Duodenal mucosa (tissue), 2 donors: ENCODE results near the gene CDH11.

Experiments used
- H3K27ac ChIP-seq: one replicate; pipeline ENCODE4 v1.7.0; 2013; ENCODE audit warnings: low read depth, low read length
- H3K27me3 ChIP-seq, 2 donors: one replicate each; pipeline ENCODE4 v1.7.0; 2013; ENCODE audit warnings: low read length in 2 of 2, control low read depth in 1 of 2; ENCODE audit not compliant: insufficient read depth in 2 of 2, control insufficient read depth in 1 of 2
- H3K36me3 ChIP-seq, 2 donors: one replicate each; pipeline ENCODE4 v1.7.0; 2013; ENCODE audit warnings: low read length in 2 of 2, control low read depth in 1 of 2; ENCODE audit not compliant: insufficient read depth in 2 of 2, control insufficient read depth in 1 of 2
- H3K4me1 ChIP-seq, 2 donors: one replicate each; pipeline ENCODE4 v1.7.0; 2013; ENCODE audit warnings: low read length in 2 of 2, control low read depth in 1 of 2; ENCODE audit not compliant: insufficient read depth in 2 of 2, control insufficient read depth in 1 of 2
- H3K4me3 ChIP-seq, 2 donors: one replicate each; pipeline ENCODE4 v1.7.0; 2013; ENCODE audit warnings: low read length in 2 of 2, low read depth in 1 of 2
- H3K9ac ChIP-seq, 2 donors: one replicate each; pipeline ENCODE4 v1.7.0; 2013; ENCODE audit warnings: low read length in 2 of 2, low read depth in 1 of 2
- H3K9me3 ChIP-seq, 2 donors: one replicate each; pipeline ENCODE4 v1.7.0; 2013; ENCODE audit warnings: low read length in 2 of 2, control low read depth in 1 of 2; ENCODE audit not compliant: control insufficient read depth in 1 of 2

CDH11 gene

GRCh38 chr16:65117811-65118448, 3.9 kb downstream of the CDH11 start:
- Histone ChIP-seq H3K9ac (no peak overlapping the region), H3K9me3 (no peaks in the 10 kb centered on the region), H3K4me1 (no peaks in the 10 kb centered on the region), H3K27ac (no peak overlapping the region), H3K4me3 (no peak overlapping the region), H3K27me3 (peaks cover 7 to 11% of the 10 kb centered on the region in 2 donors), H3K36me3 (no peaks in the 10 kb centered on the region)

- no peaks in the 10 kb centered on the region for H3K9me3 ChIP-seq
- peaks cover 4 to 6% of the 10 kb centered on the region in 2 donors for H3K27me3 ChIP-seq
- H3K4me3 ChIP-seq: no peak overlapping the region
- no peaks in the 10 kb centered on the region for H3K4me1 ChIP-seq
- H3K9ac ChIP-seq: no peak overlapping the region
- H3K36me3 ChIP-seq: no peaks in the 10 kb centered on the region
- H3K27ac ChIP-seq: no peak overlapping the region
Observed at GRCh38 chr16:65116818-65117430, 4.9 kb downstream of the CDH11 start.

GRCh38 chr16:65116216-65116615, 5.6 kb downstream of the CDH11 start:
- Histone ChIP-seq H3K4me3 (no peak overlapping the region), H3K36me3 (no peaks in the 10 kb centered on the region), H3K9me3 (no peaks in the 10 kb centered on the region), H3K27ac (no peak overlapping the region), H3K27me3 (peaks cover 1 to 6% of the 10 kb centered on the region in 2 donors), H3K9ac (no peak overlapping the region), H3K4me1 (no peaks in the 10 kb centered on the region)

- Histone ChIP-seq H3K27ac (no peak overlapping the region), H3K9me3 (no peaks in the 10 kb centered on the region), H3K36me3 (no peaks in the 10 kb centered on the region), H3K4me3 (no peak overlapping the region), H3K4me1 (no peaks in the 10 kb centered on the region), H3K9ac (no peak overlapping the region), H3K27me3 (no peaks in the 10 kb centered on the region)
Observed at GRCh38 chr16:65114527-65114926, 7.3 kb downstream of the CDH11 start.

DNA sequence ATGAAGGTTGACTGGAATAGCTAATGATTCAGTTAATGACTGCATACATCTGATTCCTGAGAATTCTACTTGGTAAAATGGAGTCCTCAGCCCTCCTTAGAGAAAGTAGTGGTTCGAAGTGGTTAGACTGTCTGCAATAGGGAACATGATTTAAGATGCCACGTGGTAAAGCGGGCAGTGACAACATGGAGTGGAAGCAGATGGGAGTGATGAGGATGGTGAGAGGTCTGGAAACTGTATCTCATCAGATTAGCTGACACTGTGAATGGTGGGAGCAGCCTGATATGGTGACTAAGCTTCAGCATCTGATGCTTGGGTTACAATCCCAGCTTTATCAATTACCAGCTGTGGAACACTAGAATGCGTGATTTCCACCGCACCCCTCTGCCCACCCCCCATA, 8.4 kb downstream of the CDH11 start:
- no peak overlapping the region for H3K9ac ChIP-seq

DNA sequence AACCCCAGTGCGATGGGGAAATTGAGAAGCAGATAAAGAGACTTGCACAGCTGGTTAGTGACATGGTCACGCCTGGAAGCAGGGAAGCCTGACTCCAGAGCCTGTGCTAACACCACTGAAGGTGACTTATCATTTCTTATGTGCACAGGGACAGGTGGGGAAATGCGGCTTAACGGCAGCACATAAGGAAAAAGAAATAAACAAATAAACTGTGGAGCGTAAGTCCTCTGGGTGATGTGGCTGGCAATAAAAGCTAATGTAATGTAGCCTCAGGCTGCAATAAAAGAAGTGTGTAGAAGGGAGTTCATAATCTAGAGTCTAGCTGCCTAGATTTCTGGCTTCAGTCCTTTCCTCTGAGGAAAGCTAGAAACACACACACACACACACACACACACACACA, 10.6 kb downstream of the CDH11 start:
- H3K4me3 ChIP-seq: no peak overlapping the region
- H3K27ac ChIP-seq: no peak overlapping the region
- H3K9ac ChIP-seq: no peak overlapping the region
- H3K36me3 ChIP-seq: no peaks in the 10 kb centered on the region
- no peaks in the 10 kb centered on the region for H3K9me3 ChIP-seq
- H3K27me3 ChIP-seq: no peaks in the 10 kb centered on the region
- no peaks in the 10 kb centered on the region for H3K4me1 ChIP-seq

More for the DNA sequence above, 8.4 kb downstream of the CDH11 start:
- Histone ChIP-seq H3K36me3 (no peaks in the 10 kb centered on the region), H3K27ac (no peak overlapping the region), H3K4me3 (no peak overlapping the region), H3K4me1 (no peaks in the 10 kb centered on the region), H3K27me3 (no peaks in the 10 kb centered on the region), H3K9me3 (no peaks in the 10 kb centered on the region)

DNA sequence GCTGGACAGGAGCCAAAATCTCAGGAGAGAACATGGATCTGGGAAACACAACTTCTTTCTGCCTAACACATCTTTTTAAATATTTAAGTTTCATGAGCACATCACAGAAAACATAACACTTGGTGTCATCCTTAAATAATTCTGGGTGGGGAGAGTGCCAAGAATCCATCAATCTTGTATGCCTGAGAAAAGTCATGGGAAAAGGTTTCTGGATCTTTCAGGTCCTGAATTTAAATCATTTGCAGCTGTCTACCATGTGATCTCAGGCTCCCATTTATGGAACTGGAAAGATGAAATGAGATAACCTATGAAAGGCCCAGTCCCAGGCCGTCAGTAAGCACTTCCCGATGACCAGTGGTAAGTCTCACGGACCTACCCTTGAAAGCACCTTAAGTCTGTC, 15.1 kb downstream of the CDH11 start:
- Histone ChIP-seq H3K9me3 (no peaks in the 10 kb centered on the region), H3K4me1 (no peaks in the 10 kb centered on the region), H3K36me3 (no peaks in the 10 kb centered on the region), H3K4me3 (no peak overlapping the region), H3K27me3 (no peaks in the 10 kb centered on the region), H3K9ac (no peak overlapping the region), H3K27ac (no peak overlapping the region)

DNA sequence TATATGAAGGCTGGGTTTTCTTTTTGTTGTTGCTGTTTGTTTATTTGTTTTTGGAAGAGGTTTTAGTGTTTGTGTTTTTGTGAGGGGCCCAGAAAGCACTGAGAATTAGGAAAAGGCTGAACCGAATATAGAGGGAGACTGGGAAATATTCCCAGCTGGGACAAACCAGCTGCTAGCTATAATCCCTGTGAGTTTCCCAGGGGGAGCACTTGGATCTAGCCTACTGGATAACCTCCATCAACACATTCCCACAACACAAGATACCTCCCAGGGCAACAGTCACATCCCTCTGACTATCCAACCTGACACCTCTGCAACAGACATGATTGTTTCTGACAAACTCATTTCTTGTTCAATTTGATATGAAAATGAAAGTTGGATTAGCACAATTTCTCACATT, 16.7 kb downstream of the CDH11 start:
- H3K9me3 ChIP-seq: no peaks in the 10 kb centered on the region
- no peaks in the 10 kb centered on the region for H3K4me1 ChIP-seq
- no peak overlapping the region for H3K9ac ChIP-seq
- H3K4me3 ChIP-seq: no peak overlapping the region
- H3K27me3 ChIP-seq: no peaks in the 10 kb centered on the region
- no peak overlapping the region for H3K27ac ChIP-seq
- H3K36me3 ChIP-seq: no peaks in the 10 kb centered on the region

GRCh38 chr16:65104471-65104870, 17.4 kb downstream of the CDH11 start:
- H3K9ac ChIP-seq: no peak overlapping the region
- no peaks in the 10 kb centered on the region for H3K9me3 ChIP-seq
- no peaks in the 10 kb centered on the region for H3K36me3 ChIP-seq
- no peak overlapping the region for H3K4me3 ChIP-seq
- H3K27me3 ChIP-seq: no peaks in the 10 kb centered on the region
- H3K4me1 ChIP-seq: no peaks in the 10 kb centered on the region
- H3K27ac ChIP-seq: no peak overlapping the region

- H3K4me1 ChIP-seq: no peaks in the 10 kb centered on the region
- H3K4me3 ChIP-seq: no peak overlapping the region
- no peaks in the 10 kb centered on the region for H3K27me3 ChIP-seq
- H3K36me3 ChIP-seq: no peaks in the 10 kb centered on the region
- no peak overlapping the region for H3K9ac ChIP-seq
- no peaks in the 10 kb centered on the region for H3K9me3 ChIP-seq
- no peak overlapping the region for H3K27ac ChIP-seq
Observed at GRCh38 chr16:65102326-65102725, 19.5 kb downstream of the CDH11 start.
